Cardiac septum (tissue), 1 donor: Measurements from ENCODE around the gene TPM2. TPM values are rescaled to one million over a fixed set of nuclear protein-coding genes. Genes with fewer than 3 reads are reported as not detected.

Experiments
- DNase-seq: peaks from one replicate; pipeline ENCODE4 v3.0.0-alpha.2; 2020; ENCODE audit warnings: low spot score
- intact Hi-C: fragments of 100-400 bp; cut with DNase I; formaldehyde crosslinking; loops from one replicate; pipeline ENCODE4 v1.14.0; 2022
- long read RNA-seq: library from polyadenylated mRNA; unstranded; transcript quantifications from one replicate; pipeline ENCODE4 v2.0.0, GENCODE V29; 2021
- total RNA-seq: library from RNA; stranded (reverse); fragmentation: NEBNext Ultra II Directional; extraction: Animal tissue kit (Norgen Biotek cat#: 25700); gene quantifications from one replicate; pipeline ENCODE4 v1.2.1, GENCODE V29; 2021
- donor health status: DM: no; HTN: no; CAD: no.

TPM2 gene
- 690 TPM for total RNA-seq
- long read RNA-seq, transcript TPM2-203 (9 exons, 1,183 nt): minor isoform, 21 of 349 reads
- long read RNA-seq, transcript TPM2-212 (9 exons, 1,185 nt): minor isoform, 99 of 349 reads
- long read RNA-seq, transcript TPM2-211 (9 exons, 1,392 nt): major isoform, 104 of 349 reads
- long read RNA-seq, partial matches to known transcripts: 48 of 349 reads
- long read RNA-seq, other reads (novel, unspliced or antisense): 77 of 349 reads

DNA sequence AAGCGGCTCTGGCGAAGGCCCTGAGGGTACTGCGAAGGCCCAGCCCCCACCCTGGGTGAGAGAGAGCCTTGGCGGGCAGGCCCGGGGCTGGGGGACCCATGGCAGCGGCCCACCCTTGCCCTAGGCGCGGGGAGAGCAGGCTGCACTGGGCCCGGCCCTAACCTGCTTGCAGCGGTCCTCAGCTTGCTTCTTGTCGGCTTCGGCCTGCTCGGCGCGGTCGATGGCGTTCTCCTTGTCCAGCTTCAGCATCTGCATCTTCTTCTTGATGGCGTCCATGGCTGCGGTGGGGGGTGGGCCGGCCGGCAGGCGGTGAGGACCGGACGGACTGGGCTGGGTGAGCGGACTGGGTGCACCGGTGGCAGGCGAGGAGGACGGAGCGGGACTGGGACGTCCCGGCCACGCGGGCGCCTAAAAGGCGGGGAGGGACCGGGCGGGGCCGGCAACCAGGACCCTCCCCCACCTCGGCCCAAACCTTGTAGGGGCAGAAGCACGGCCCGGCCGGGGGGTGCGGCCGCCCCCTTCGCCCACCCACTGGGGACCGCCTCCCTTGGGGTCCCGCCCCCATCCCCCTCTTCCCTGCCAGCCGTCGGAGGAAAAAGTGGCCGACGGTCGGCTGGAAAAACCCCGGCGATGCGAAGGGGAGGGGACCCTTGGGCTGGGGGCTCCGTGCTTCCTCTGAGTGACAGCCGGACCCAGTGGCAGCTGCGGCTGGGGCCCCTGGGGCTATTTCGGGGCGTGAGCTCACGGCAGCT lies at the start of gene TPM2:
Gene TPM2 (minus strand): TSS at position 384 of the 752 bp plus-strand sequence. CDS start 108 bp downstream, at position 276.
- intact Hi-C loops: loop anchor here (1.0 to 2.0 kb wide), 3 partner anchors 31 to 85 kb away; partner anchors contain the start of genes CCDC107, CREB3, RMRP and TLN1
- peak; percentile 89 for DNase-seq

DNA sequence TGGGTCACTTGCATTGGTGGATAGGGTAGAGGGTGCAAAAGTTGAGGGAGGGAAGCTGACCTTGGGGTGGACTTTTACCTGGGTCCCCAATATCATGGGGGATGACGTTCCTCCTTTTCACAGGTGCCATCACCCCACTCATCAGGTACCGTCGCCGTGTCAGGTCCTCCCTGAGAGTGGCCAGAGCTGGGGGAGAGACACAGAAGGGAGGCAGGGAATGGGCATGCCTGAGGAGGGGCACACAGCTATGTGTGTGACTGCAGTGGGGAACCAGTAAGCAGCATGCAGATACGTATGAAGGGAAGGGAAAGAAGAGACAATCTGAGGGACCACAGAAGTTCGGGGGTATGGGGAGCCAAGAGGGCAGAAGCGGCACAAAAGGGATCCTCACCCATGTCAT lies 49.2 kb upstream of the TPM2 start:
- no peak for DNase-seq
- intact Hi-C loops: no loop called here

DNA sequence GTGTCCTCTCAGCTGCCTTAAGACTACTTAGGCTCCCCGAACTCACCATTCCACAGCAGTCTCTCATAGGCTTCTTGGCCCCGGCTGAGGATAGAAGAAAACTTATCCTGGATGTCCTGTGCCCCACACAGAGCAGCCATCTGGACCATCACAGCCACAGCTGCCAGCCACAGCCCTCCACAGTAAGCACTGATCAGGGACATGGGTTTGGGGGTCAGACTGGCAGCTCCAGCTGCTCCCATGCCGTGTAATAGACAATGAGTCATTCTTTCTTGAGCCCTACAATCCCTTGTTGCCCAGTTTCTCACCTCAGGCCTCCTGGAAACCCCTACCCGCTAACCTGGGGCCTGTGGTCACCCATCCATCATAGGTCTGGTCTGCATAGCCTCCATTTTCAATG lies 48.5 kb upstream of the TPM2 start:
- no peak for DNase-seq
- intact Hi-C loops: no loop called here

DNA sequence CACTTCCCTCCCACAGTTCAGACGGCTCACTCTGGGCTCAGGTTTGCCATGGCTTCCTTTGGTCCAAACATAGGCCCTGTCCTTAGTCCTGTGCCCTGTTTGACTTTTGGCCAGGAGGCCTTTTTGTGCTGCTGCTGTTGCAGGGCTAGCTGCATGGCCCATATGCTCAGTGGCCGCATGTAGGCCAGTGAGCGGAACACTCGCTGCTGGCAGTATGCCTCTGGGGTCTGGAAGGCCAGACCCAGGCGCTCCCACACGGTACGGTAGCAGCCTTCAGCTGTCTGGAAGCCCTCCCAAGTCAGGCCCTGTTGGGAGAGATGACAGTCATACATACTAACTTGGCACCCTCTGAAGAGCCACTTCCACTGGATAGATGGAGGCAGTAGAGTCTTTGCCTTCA lies 47.4 kb upstream of the TPM2 start:
- DNase-seq: no peak
- intact Hi-C loops: no loop called here

DNA sequence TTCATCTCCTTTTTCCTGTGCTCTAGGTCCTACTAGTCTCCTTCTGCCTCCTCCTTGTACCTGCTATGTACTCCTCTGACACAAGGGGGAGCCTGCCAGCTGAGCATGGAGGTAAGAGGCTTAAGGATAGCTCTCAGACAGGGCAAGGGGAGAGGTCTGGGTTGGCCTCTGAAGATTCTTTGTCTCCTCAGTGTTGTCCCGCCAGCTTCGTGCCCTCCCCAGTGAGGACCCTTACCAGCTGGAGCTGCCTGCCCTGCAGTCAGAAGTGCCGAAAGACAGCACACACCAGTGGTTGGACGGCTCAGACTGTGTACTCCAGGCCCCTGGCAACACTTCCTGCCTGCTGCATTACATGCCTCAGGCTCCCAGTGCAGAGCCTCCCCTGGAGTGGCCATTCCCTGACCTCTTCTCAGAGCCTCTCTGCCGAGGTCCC lies 46.5 kb upstream of the TPM2 start:
- DNase-seq: no peak
- intact Hi-C loops: no loop called here

DNA sequence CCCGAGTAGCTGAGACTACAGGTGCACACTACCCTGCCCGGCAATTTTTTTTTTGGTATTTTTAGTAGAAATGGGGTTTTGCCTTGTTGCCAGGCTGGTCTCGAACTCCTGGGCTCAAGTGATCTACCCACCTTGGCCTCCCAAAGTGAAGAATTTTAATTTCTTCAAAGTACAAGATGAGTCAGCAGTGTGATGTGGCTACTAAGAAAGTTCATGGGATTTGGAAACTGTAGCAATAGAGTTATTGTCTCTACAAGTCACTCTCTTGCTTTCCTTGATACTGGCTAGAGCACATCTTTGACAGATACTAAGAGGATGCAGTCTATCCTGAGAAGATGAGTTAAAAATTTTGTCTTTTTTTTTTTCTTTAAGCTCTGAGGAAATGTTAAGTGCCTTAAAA lies 44.4 kb upstream of the TPM2 start:
- DNase-seq: no peak
- intact Hi-C loops: loop anchor here (5.0 kb wide), 2 partner anchors 78 to 132 kb away; partner anchors contain the start of gene SPAG8

DNA sequence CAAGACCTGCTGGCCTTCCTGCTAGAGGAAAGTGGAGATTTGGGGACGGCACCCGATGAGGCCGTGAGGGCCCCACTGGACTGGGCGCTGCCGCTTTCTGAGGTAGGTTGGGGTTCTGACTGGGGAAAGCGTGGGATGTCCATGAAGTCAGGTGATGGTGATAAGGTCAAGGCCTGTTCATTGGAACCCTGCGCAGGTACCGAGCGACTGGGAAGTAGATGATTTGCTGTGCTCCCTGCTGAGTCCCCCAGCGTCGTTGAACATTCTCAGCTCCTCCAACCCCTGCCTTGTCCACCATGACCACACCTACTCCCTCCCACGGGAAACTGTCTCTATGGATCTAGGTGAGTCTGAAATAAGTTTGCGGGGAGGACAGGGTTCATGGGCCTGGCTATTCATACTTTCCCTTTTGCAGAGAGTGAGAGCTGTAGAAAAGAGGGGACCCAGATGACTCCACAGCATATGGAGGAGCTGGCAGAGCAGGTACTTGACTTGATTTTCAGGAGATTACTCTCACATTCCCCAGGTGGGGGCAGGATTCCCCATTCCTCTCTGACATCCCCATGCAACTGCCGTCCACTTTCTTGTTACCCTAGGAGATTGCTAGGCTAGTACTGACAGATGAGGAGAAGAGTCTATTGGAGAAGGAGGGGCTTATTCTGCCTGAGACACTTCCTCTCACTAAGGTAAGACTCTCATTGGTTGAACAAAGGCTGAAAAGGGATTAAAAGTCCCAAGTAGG lies 43.2 kb upstream of the TPM2 start:
- no peak for DNase-seq
- intact Hi-C loops: loop anchor here (1.0 to 5.0 kb wide), 4 partner anchors 16 to 131 kb away; partner anchors contain the start of genes GBA2, RGP1 and SPAG8

DNA sequence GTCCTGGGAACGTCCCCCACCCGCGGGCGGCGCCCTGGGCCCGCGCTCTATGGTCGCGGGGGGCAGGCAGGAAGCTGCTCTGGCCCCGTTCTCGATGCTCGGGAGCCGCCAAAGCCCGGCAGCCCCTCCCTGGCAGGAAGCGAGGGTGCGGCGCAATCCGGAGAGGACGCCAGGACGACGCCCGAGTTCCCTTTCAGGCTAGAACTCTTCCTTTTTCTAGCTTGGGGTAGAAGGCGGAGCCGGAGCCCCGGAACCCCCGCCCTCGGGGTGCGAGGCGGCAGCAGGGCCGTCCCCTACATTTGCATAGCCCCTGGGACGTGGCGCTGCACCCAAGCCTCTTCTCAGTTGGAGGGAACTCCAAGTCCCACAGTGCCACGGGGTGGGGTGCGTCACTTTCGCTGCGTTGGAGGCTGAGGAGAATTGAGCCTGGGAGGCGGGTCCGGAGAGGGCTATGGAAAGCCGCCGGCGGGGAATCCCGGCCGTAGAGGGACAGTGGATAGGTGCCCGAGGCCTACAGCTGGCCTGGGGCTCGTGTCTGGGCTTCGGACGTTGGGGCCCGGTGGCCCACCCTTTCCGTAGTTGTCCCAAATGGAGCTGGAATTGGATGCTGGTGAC lies 42.6 kb upstream of the TPM2 start, which contains the start of the genes CREB3 and TLN1:
Gene CREB3 (plus strand): TSS at position 482 of the 615 bp plus-strand sequence. CDS start 107 bp downstream, at position 589.
Gene TLN1 (minus strand): TSS at position 11 of the 615 bp plus-strand sequence. CDS start 6,501 bp downstream, outside the sequence.
- intact Hi-C loops: loop anchor here (1.0 to 5.0 kb wide), 4 partner anchors 17 to 130 kb away; partner anchors contain the start of genes GBA2, RGP1 and SPAG8
- peak; percentile 100 for DNase-seq

DNA sequence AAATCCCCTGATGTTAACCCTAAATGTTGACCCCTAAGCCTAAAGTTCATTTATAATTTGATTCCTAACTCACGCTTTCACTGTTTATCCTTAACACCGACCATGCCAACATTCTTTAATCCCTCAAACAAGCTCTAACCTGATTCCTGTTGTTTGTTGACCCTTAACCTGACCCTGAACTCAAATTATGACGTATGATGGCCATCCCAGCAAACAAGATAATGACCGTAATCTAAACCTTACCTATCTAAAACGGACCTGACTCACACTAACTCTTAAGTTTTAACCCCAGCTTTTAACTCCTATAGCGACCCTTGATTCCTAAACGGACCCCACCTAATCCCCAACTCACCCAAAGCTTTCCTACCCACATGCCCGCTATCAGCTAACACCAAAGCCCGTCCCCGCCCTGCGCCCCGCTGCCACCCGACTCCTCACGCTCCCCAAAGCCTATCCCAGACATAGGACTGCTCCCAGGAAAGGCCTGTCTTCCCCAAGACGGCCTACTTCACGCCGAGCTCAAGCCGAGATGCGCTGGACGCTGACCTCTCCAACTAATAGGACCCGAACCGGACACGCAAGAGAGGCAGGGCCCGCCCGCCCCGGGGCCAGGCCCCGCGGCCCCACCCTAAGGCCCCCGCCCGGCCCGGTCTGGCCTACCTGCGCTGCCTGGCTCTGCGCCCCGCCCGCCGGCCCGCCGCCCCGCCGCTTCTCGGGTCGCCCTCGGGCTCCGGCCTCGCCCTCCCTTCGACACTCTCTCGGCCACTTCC lies 41.9 kb upstream of the TPM2 start:
- no peak for DNase-seq
- intact Hi-C loops: loop anchor here (1.0 to 5.0 kb wide), 5 partner anchors 17 to 129 kb away; partner anchors contain the start of genes GBA2, RGP1 and SPAG8

DNA sequence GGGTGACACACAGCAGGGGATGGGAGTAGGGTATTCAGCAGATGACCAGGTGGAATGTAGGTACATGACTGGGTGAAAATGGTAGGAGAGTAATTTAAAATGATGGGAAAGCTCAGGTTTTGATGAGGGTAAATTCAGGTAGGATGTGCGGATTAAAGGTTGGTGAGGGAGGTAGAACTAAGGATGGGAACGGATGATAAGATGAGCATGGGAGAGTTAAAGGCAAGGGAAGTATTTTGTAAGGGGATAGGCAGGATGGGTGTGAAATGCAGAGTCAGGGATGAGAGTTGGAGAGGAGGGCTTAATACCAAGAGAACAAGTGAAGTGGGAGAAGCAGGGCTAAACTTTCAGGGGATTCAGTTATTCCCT lies 40.7 kb upstream of the TPM2 start:
- no peak for DNase-seq
- intact Hi-C loops: loop anchor here (5.0 kb wide), 2 partner anchors 82 to 128 kb away; partner anchors contain the start of gene SPAG8

DNA sequence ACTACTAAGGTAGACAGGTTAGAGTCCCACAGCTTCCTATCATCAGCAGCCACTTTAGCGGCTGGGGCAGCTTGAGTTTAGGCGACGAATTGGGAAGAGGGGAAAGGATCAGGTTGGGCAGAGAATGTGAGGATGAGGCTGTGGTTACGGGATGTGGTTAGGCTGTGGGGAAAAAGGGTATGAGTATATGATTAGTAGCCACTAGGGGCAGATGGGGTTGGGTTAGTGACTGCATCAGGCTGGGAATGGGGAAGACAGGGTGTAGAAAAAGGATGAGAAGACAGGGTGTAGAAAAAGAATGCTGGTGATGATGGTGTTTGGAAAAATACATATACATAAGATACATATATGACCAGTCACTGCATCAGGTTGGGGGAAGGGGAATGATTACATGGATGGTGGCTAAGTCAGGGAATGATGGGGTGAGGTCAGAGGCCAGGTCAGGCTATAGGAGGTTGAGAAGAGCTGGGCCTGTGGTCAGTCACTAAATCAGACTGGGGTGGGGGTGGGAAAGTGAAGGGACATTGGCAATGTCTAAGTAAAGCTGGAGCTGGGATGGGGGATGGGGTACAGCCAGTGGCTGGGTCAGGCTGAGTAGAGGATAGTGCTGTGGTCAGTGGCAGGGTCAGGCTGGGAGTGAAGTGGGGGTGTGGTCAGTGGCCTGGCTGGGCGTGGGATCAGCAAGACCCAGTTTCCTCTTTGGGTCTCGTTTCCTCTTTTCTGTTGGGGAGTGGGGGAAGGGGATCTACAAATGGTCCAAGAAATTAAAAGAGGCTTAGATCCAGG lies 40.2 kb upstream of the TPM2 start:
- peak; percentile 92 for DNase-seq

DNA sequence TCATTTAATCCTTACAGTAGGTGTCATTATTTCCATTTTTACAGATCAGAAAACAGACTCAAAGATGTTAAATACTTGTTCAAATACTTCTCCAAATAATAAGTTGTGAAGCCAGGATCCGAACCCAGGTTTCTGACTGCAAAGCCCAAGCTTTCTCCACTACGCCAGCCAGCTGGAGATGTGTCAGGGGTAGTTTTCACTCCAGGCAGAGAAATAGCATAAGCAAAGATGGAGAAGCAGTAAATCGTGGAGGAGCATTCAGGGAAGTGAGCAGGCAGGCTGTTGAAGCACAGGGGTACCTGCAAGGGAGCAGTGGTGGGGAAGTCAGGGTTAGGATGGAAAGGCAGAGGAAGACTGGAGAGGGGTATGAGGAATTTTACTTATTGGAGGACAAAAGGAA lies 39.4 kb upstream of the TPM2 start:
- DNase-seq: no peak
- intact Hi-C loops: no loop called here

More for the DNA sequence above, 40.2 kb upstream of the TPM2 start:
- intact Hi-C loops: loop anchor here (5.0 kb wide), 2 partner anchors 82 to 128 kb away; partner anchors contain the start of gene SPAG8

DNA sequence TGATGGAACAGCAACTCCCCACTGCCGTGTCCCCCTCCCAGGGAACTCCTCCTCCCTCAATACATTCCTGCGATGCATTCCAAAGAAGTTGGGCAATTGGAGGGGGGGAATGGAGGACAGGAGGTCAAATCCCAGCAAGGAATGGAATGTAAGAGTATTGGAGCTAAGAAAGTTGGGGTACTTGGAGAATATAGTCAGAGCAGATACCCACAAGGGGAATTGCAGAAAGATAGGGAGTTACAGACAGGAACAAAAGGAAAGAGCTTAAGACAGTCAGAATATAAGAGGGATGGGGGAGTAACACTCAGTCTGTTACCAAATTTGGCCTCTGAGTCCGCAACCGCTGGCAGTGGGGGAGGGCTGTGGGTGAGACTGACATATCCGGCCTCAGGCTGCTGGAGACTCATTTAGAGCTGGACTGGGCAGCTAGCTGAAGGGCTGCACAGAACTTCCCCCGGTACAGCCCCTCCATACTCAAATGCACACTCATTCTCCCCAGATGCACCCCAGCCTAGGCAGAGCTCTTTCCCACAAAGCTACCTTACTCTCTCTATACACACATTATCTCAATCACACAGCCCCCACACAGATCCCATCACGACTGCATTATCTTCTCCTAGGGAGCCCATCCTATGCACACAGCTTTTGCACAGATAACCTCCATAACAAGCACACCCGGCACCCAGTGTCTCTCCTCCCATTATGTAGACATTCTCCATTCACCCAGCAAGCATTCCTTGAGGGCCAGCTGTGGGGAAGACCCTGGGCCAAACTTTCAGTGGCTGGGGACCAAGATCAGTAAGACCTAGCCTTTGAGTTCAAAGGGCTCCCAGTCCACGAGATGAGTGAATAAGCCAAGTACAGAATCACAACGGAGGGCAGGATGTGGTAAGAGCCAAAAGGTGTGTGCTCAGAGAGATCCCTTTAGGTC lies 38.6 kb upstream of the TPM2 start:
- peak; percentile 92 for DNase-seq
- intact Hi-C loops: no loop called here

DNA sequence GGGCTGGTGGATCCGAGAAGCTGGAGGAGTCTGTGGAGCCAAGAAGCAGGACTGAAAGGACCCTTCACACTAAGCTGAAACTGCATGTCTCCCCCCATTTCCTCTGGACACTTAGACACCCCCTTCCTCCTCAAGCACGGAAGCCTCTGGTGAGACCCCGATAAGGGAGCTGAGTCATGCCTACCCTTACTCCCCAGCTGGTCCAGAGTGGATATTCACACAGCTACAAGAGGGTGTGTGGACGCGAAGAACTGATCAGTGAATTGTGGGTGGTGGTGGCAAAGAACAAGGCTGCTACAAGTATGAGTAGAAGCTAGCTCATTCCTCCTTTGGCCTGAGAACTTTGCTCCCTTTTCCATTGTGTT lies 37.9 kb upstream of the TPM2 start:
- intact Hi-C loops: no loop called here
- DNase-seq: no peak

DNA sequence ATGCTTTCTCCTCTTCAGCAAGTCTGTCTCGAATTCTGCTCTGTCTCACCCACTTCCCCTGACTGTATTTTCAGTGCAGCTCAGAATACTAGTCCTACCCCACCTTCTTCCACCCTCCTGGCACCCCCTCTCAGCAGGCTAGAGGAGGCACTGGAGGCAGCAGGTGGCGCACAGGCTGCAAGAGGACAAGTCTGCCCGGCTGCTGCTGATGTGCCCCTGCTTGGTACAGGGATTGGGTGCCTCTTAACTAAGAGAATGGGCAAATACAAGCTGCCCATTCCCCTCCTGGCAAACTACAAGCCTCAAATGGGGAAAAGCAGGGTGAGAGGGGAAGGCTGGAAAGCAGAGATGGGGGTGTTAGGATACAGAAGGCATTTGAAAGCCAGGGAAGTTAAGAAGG lies 37.2 kb upstream of the TPM2 start:
- intact Hi-C loops: no loop called here
- no peak for DNase-seq

DNA sequence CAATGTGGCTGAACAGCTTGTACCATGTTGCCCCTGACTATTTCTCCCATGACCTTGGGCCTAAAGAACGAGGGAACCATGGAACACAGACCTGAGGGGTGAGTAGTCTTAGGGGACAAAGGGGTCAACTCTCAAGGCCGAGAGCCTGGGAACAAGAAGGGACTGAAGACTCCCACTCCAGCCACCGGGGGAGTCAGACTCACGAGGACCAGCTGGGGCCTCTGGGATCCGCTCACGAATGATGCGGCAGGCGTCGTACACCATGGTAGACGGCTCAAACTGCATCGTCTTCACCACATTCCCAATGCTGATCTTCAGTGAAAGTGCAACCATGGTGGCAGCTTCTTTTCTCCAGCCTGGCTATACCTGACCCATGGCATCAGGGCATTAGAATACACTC lies 35.6 kb upstream of the TPM2 start:
- no peak for DNase-seq
- intact Hi-C loops: no loop called here

DNA sequence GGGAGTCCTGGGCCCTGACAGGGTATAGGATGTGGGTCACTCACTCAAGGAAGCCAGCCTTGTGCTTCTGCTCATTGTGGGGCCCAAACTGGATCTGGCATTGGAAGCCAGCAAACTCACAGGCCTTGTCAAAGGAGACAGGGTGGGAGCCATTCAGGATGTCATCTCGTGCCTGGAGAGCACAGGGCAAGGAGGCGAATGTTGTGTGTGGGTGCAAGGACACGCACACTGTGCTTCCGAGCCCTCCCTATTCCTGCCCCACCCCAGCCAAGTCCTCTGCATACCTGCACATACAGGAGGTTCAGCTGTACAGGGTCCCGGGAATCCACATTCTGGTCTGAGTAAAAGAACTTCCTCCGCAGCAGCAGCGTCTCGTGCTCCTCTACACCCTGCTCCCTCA lies 34.2 kb upstream of the TPM2 start:
- no peak for DNase-seq
- intact Hi-C loops: no loop called here
